Skin epidermis (tissue), 12 donors: Measurements from ENCODE around the gene TP53BP2.

ENCODE experiments used
- H3K27ac ChIP-seq, 21 experiments: fragments of 200-600 bp; sonication (generic) in 11 of 21; one replicate each; pipeline ENCODE4 v1.5.0; 2020; ENCODE audit warnings: mild to moderate bottlenecking in 3 of 21, inconsistent platforms in 2 of 21, moderate library complexity in 2 of 21
- H3K4me3 ChIP-seq, 7 experiments: fragments of 200-600 bp; sonication (generic) in 2 of 7; one replicate each; pipeline ENCODE4 v1.5.0; 2020; ENCODE audit warnings: inconsistent platforms in 2 of 7, mild to moderate bottlenecking in 2 of 7, moderate library complexity in 1 of 7

The TP53BP2 gene

DNA sequence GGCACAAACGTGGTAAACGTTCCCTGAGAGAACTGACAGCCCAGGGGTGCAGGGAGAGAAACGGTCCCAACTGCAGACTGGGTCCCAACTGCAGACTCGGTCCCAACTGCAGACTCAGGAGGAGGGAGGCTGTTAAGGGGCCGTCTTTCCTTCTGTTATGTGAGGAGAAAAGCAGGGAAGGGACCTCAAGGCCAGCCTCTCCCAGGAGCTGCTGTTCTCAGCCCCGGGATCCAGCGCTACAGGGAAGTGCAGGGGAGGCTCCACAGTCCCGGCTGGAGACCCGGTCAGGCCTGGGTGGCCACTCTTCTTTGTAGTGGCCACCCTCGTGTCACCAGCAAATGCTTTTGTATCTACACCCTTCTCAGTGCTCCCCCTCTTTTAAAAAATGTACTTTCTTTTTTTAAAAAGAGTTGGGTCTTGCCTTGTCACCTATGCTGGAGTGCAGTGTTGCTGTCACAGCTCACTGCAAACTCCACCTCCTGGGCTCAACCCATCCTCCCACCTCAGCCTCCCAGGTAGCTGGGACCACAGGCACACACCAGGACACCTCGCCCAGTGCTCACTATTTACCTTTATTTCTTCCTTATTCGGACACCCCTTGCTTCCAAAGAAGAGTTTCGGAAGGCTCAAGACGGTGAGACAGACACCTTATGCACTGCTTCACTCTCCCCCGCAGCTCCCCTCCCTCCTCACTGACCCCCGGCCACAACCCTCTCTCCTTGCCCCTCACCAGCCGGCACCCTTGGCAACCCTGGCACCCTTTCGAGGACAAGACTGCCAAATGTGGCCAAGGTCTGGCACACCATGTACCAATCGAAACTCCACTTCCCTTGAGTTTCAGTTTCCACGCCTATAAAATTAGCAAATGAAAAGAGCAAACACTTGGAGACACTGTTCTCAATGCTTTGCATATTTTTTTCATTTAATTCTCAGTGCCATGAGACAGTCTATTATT, 111.6 kb downstream of the TP53BP2 start:
- Histone ChIP-seq H3K27ac (peak overlapping the region in 9 of 21 experiments; percentile 18 to 69 (median 34)), H3K4me3 (no peak overlapping the region)

DNA sequence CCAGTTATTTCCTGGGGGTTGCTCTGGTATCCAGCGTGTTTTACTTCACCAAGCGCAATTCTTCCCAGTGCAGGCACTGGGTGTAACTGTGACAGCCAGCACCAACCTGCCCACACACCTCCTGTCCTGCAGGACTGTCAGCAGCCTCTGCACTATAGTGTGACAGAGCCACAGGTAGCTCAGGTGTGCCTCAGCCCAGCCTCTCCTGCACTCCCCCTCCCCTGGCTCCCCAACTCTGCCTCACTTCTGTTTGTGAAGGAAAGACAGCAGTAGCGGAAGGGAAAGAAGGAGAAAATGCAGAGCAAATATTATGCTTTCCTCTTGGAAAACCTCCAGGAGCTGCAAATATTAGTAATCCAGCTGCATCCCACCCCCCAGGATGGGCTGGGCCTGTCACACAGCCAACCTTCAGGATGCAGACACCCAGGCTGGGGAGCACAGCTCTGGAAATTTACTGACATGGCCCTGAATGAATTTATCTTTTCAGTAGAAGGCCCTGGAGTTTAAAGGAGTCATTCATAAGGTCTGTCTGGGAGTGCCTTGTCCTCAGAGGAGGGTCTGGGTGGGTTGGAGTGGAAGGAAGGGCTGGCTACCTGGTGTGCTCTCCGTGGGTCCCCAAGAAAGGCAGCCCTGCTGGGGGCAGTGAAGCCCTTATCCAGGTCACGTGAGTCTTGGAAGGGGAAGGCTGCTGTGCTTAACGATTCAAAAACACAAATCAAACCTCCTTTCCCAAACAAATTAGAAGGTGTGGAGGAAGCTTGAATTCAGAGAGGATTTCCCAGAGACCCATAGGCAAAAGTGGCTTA, 112.6 kb downstream of the TP53BP2 start:
- Histone ChIP-seq H3K4me3 (no peak overlapping the region), H3K27ac (peak overlapping the region in 8 of 21 experiments; percentile 18 to 69 (median 42))

DNA sequence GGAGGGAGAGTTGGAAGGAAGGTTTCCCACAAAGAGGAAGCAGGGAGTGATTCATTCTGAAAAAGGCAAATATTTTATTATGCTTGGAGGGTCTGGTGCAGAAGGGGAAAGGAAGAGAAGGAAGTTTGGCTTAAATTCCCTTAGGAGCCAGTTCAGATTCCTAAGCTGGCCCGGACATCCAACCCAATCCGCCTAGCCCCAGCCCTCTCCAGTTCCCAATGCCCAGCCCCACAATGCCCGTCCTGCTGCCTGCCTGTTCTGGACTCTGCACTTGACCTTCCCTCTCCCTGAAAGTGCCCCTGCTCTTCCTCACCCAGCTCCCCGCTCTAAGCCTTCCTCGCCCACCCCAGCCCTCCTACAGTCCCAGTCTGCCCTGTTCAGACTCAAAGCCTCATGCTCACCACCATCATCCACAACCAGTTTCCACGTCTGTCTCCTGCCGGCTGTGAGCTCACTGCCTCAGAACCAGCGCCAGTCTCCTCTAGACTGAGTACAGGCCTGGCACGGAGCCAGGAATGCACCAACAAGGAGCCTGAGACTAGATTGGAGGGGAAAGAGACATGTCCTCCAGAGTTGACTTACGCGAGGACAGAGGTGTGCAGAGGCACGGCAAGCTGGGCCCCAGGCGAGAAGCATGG, 114.5 kb downstream of the TP53BP2 start:
- Histone ChIP-seq H3K4me3 (no peak overlapping the region), H3K27ac (peak overlapping the region in 14 of 21 experiments; percentile 2 to 78 (median 38))

DNA sequence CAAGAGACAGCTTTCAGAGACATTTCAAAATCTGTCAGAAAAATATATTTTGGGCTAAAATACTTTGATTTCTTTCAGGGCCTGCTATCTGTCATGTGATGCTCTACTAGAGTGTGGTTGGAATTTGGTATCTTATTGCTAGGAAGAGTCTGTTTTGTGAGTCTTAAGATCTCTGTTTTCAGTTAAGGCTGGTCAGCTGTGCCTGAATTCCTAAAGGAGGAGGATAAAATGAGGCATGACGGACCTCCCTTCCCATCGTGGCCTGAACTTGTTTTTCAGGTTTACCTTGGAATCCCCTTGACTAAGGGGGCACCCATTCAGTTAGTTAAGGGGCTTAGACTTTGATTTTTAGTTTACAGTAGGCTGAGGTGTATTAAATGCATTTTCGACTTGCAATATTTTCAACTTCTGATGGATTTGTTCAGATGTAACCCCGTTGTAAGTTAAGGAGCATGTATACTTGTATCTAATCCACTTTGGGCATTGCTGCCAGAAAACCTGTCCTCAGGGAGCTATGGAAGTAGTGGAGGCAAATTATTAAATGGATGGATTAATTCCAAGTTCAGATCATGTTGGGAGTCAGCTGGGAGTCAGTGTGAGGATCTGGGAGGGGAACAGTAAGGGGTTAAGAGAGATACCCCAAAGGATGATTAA, 115.1 kb downstream of the TP53BP2 start:
- peak overlapping the region in 13 of 21 experiments; percentile 6 to 78 (median 38) for H3K27ac ChIP-seq

DNA sequence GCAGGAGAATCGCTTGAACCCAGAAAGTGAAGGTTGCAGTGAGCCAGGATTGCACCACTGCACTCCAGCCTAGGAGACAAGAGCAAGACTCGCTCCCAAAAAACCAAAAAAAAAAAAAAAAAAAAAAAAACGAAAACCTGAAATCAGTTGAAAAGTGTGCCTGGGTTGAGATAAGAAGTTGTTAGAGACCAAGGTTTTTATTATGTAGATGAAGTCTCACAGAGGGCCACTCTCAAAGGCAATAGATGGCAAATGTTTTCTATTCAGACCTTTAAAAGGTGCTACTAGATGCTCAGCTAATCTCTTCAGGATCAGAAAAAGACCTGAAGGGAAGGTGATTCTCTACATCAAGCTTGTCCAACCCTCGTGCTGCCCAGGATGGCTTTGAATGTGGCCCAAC, 115.8 kb downstream of the TP53BP2 start:
- Histone ChIP-seq H3K27ac (peak overlapping the region in 4 of 21 experiments; percentile 33 to 68 (median 52)), H3K4me3 (no peak overlapping the region)

More for the DNA sequence above, 115.1 kb downstream of the TP53BP2 start:
- H3K4me3 ChIP-seq: no peak overlapping the region
